SH-SY5Y (cell line): ENCODE data around the gene PPP1R12C.

Experiments
- GATA2 ChIP-seq: IDR thresholded peaks from 2 replicates; pipeline ENCODE4 v1.6.1; 2011; ENCODE audit warnings: mild to moderate bottlenecking, low read depth, low read length
- GATA3 ChIP-seq: IDR thresholded peaks from 2 replicates; pipeline ENCODE4 v1.6.1; 2011; ENCODE audit warnings: low read depth, mild to moderate bottlenecking, low read length, moderate library complexity

GRCh38 chr19:55090564-55090963 lies 26.9 kb downstream of the PPP1R12C start:
- TF ChIP-seq GATA2 (no peak), GATA3 (no peak)
